DOHH2 (cell line): ENCODE measurements around the gene SLC29A4.
"Not testable (repeated sequence)": the region's sequence is repeated elsewhere in the genome, so short reads cannot be mapped to it uniquely, and the experiment has no call there.

Experiments
- H3F3A ChIP-seq: fragments of 200-600 bp; sonication (generic), shearing (Covaris generic); 2 replicates; pipeline ENCODE4 v1.6.0; 2016; ENCODE audit warnings: antibody characterized with exemption, mild to moderate bottlenecking; ENCODE audit not compliant: control insufficient read depth, insufficient read depth
- H3K27ac ChIP-seq: fragments of 200-600 bp; sonication (generic); 2 replicates; pipeline ENCODE4 v1.5.1; 2014; ENCODE audit warnings: low read depth, mild to moderate bottlenecking, low read length, moderate library complexity
- H3K27me3 ChIP-seq: fragments of 200-600 bp; sonication (generic); 2 replicates; pipeline ENCODE4 v1.6.1; 2014; ENCODE audit warnings: mild to moderate bottlenecking, low read length, mixed read lengths; ENCODE audit not compliant: control insufficient read depth
- H3K36me3 ChIP-seq: fragments of 200-600 bp; sonication (generic); 2 replicates; pipeline ENCODE4 v1.6.1; 2014; ENCODE audit warnings: mild to moderate bottlenecking, low read length, moderate library complexity, mixed read lengths; ENCODE audit not compliant: control insufficient read depth
- H3K4me1 ChIP-seq: fragments of 200-600 bp; sonication (generic); 2 replicates; pipeline ENCODE4 v1.6.1; 2014; ENCODE audit warnings: mild to moderate bottlenecking, low read length, mixed read lengths; ENCODE audit not compliant: control insufficient read depth
- H3K4me2 ChIP-seq: fragments of 200-600 bp; sonication (generic); 2 replicates; pipeline ENCODE4 v1.6.0; 2014; ENCODE audit warnings: mild to moderate bottlenecking, low read length, moderate library complexity
- H3K4me3 ChIP-seq: fragments of 200-600 bp; sonication (generic); 2 replicates; pipeline ENCODE4 v1.5.1; 2014; ENCODE audit warnings: mild to moderate bottlenecking, low read length, mixed read lengths
- H3K79me2 ChIP-seq: fragments of 200-600 bp; sonication (generic); 2 replicates; pipeline ENCODE4 v1.6.1; 2014; ENCODE audit warnings: mild to moderate bottlenecking, low read length, mixed read lengths; ENCODE audit not compliant: control insufficient read depth
- H3K9me2 ChIP-seq: fragments of 200-600 bp; sonication (generic); replicated peaks from 2 replicates; pipeline ENCODE4 v1.6.1; 2014; ENCODE audit warnings: mild to moderate bottlenecking, low read length, mixed read lengths; ENCODE audit not compliant: control insufficient read depth
- H3K9me3 ChIP-seq: fragments of 200-600 bp; sonication (generic); 2 replicates; pipeline ENCODE4 v1.6.1; 2014; ENCODE audit warnings: antibody characterized with exemption, low read length, mixed read lengths; ENCODE audit not compliant: control insufficient read depth, insufficient read depth
- H4K20me1 ChIP-seq: fragments of 200-600 bp; sonication (generic); 2 replicates; pipeline ENCODE4 v1.6.0; 2014; ENCODE audit warnings: low read depth, mild to moderate bottlenecking, antibody characterized with exemption, low read length, moderate library complexity; ENCODE audit not compliant: control insufficient read depth, insufficient read depth
- EZH2phosphoT487 ChIP-seq: fragments of 200-600 bp; sonication (generic); IDR thresholded peaks from 2 replicates; pipeline ENCODE4 v1.6.1; 2017; ENCODE audit warnings: borderline replicate concordance, mild to moderate bottlenecking, antibody characterized with exemption, low read length, moderate library complexity, mixed read lengths
- TF ChIP-seq, protein P1 (sequence below): fragments of 200-600 bp; sonication (generic); IDR thresholded peaks from one replicate; pipeline ENCODE4 v1.5.1; 2014; ENCODE audit warnings: antibody characterized with exemption, mild to moderate bottlenecking, low read depth, low read length; ENCODE audit not compliant: poor library complexity, severe bottlenecking

The SLC29A4 gene

DNA sequence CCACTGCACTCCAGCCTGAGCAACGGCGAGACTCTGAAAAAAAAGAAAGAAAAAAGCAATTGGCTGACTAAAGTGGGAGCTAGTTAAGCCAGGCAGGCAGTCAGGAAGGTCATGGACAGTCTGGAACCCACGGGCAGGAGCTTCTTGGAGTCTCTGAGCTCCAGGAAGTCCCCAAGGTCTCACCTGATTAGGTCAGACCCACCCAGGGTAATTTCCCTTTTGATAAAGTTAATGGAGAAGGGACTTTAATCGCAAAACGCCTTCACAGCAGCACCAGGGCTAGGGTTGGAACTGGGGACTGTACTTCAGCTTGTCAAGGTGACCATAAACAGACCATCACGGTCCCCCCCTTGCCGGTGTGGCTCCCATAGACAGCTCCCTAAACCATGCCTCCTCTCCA is 6.6 kb downstream of the SLC29A4 start:
- H3K27me3 ChIP-seq, result no peaks in the 10 kb centered on the region
- H3K4me2 ChIP-seq, result no peak overlapping the region
- no peaks in the 10 kb centered on the region for H3K9me3 ChIP-seq
- no peak for TF ChIP-seq EZH2phosphoT487
- TF ChIP-seq, protein P1, sequence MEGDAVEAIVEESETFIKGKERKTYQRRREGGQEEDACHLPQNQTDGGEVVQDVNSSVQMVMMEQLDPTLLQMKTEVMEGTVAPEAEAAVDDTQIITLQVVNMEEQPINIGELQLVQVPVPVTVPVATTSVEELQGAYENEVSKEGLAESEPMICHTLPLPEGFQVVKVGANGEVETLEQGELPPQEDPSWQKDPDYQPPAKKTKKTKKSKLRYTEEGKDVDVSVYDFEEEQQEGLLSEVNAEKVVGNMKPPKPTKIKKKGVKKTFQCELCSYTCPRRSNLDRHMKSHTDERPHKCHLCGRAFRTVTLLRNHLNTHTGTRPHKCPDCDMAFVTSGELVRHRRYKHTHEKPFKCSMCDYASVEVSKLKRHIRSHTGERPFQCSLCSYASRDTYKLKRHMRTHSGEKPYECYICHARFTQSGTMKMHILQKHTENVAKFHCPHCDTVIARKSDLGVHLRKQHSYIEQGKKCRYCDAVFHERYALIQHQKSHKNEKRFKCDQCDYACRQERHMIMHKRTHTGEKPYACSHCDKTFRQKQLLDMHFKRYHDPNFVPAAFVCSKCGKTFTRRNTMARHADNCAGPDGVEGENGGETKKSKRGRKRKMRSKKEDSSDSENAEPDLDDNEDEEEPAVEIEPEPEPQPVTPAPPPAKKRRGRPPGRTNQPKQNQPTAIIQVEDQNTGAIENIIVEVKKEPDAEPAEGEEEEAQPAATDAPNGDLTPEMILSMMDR, result no peak
- H3K27ac ChIP-seq, result no peak overlapping the region
- H3K4me3 ChIP-seq, result no peak overlapping the region
- H3K9me2 ChIP-seq, result no peaks in the 10 kb centered on the region
- no peaks in the 10 kb centered on the region for H3K4me1 ChIP-seq
- H4K20me1 ChIP-seq, result no peaks in the 10 kb centered on the region
- no peaks in the 10 kb centered on the region for H3F3A ChIP-seq
- no peaks in the 10 kb centered on the region for H3K79me2 ChIP-seq
- H3K36me3 ChIP-seq, result no peaks in the 10 kb centered on the region

DNA sequence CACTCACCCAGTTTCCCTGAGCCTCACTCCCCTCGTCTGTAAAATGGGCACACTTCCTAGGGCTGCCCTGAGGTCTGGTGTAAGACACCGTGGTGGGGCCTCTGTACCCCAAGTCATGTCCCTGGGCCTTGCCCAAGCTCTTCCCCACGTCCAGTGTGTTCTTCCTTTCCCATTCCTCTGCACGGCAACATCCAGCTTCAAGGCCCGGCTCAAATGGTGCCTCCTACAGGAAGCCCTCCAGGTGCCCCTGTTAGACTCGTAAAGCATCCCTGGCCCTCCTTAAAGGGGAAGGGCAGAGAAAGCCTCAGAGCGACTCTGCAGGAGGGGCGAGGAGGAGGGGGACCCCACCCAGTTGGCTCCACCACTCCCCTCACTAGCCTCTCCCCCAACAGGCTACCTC is 8.6 kb downstream of the SLC29A4 start:
- H3K36me3 ChIP-seq, result no peaks in the 10 kb centered on the region
- H3K4me1 ChIP-seq, result no peaks in the 10 kb centered on the region
- H3K27me3 ChIP-seq, result no peaks in the 10 kb centered on the region
- no peak overlapping the region for H3K4me3 ChIP-seq
- H3K9me3 ChIP-seq, result no peaks in the 10 kb centered on the region
- no peaks in the 10 kb centered on the region for H3K9me2 ChIP-seq
- H3K79me2 ChIP-seq, result no peaks in the 10 kb centered on the region
- no peak overlapping the region for H3K4me2 ChIP-seq
- no peak for TF ChIP-seq EZH2phosphoT487
- TF ChIP-seq, protein P1, result no peak
- no peak overlapping the region for H3K27ac ChIP-seq
- no peaks in the 10 kb centered on the region for H4K20me1 ChIP-seq
- no peaks in the 10 kb centered on the region for H3F3A ChIP-seq

DNA sequence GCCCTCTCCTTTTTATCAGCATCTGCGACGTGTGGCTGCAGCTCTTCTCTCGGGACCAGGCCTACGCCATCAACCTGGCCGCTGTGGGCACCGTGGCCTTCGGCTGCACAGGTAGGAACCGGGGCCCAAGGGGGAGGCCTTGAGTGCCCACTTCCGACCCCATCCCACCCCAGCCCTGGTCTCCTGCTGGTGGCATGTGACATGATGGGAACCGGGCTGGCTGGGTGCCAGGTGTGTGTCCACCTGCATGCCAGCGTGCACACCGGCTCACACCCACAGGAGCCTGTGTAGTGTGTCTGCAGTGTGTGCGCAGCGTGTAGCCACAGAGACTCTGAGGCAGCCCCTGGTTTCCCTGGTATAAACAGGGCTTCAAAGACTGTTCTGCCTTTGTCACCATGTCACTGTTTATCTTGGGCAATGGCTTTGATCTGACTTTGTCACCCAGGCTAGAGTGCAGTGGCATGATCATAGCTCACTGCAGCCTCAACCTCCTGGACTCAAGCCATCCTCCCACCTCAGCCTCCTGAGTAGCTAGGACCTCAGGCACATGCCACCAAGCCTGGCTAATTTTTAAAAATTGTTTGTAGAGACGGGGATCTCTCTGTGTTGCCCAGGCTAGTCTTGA is 9.1 kb downstream of the SLC29A4 start:
- not testable (repeated sequence) for H3K4me1 ChIP-seq, H4K20me1 ChIP-seq, H3K4me3 ChIP-seq, H3K36me3 ChIP-seq, H3K27ac ChIP-seq, H3F3A ChIP-seq, H3K79me2 ChIP-seq, H3K27me3 ChIP-seq, H3K9me2 ChIP-seq, H3K4me2 ChIP-seq, H3K9me3 ChIP-seq

DNA sequence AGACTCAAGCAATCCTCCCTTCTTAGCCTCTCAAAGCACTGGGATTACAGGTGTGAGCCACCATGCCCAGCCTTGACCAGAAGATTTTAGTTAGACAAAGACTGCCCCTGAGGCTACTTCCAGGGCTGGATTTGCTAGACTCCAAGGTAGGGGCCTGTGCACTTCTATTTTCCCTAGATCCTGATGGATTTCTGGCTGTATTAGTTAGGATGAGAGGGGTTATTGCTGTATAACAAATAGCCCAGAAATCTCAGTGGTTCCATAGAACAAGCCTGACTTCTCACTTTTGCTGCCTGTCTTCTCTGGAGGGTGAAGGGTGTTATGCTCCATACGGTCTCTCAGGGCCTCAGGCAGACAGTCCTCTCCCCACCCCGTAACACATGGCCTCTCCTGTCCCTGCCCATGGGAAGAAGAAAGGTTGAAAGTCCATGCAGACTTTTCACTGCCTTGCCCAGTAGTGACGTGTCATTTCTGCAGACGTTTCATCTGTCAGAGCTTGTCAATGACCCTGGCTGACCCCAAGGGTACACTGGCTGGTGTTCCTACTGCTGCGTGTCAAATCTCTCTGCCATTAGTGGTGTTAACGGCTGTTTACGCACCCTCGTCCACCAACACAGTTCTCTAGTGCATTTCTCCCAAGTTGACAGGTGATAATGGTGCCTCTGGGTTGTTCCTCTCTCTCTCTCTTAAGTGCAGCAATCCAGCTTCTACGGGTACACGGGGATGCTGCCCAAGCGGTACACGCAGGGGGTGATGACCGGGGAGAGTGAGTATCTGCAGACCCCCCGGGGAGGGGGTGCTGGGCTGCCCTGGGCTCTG is 11.6 kb downstream of the SLC29A4 start:
- Histone ChIP-seq H3K9me3 (no peaks in the 10 kb centered on the region), H3K79me2 (no peaks in the 10 kb centered on the region), H3K9me2 (no peaks in the 10 kb centered on the region), H3K27ac (no peak overlapping the region), H3K4me2 (no peak overlapping the region), H3K27me3 (peaks cover 5% of the 10 kb centered on the region), H3K36me3 (no peaks in the 10 kb centered on the region), H3K4me1 (peaks cover 15% of the 10 kb centered on the region), H3K4me3 (no peak overlapping the region), H3F3A (no peaks in the 10 kb centered on the region), H4K20me1 (no peaks in the 10 kb centered on the region)
- TF ChIP-seq, protein P1, result no peak
- no peak for TF ChIP-seq EZH2phosphoT487
